ENCODE data around the gene DUSP5. TPM values are rescaled to one million over a fixed set of nuclear protein-coding genes. Genes with fewer than 3 reads are reported as not detected.
"Not testable (repeated sequence)": the region's sequence is repeated elsewhere in the genome, so short reads cannot be mapped to it uniquely, and the experiment has no call there.

Gene DUSP5
- total RNA-seq, 2 donors from 2014 or later = 7.1 to 52.2 TPM

DNA sequence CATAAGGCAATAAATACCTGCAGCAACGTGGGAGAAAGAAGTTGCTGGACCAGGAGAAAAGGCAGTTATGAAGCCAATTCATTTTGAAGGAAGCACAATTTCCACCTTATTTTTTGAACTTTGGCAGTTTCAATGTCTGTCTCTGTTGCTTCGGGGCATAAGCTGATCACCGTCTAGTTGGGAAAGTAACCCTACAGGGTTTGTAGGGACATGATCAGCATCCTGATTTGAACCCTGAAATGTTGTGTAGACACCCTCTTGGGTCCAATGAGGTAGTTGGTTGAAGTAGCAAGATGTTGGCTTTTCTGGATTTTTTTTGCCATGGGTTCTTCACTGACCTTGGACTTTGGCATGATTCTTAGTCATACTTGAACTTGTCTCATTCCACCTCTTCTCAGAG is 13.0 kb downstream of the DUSP5 start:
- ATAC-seq (no peak), DNase-seq (no peak)
- intact Hi-C loops (cut with DNase I, micrococcal nuclease) = no loop called here

GRCh38 chr10:110511734-110512449 is 14.2 kb downstream of the DUSP5 start:
- DNase-seq (no peak), ATAC-seq (no peak)
- intact Hi-C loops (cut with DNase I, micrococcal nuclease) = no loop called here

- DNase-seq (no peak), ATAC-seq (no peak)
Observed at GRCh38 chr10:110512461-110513187, 14.9 kb downstream of the DUSP5 start.

DNA sequence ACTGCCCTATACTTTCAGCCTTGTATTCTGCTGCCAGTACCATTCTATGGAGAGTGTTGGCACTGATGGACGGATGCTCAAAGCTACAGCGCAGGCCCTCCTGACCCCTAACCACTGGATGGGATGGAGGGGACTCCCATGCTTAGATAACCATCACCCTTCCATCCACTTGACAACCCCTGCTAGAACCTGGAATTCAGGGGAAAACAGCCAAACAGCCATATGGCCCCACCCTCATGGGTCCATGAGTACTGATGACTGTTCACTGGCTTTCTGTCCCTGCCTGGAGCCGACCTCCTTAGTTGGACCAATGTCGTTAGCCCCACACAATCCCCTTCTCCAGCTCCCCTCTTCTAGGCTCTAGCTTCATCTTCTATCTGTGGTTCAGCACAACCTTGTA is 16.2 kb downstream of the DUSP5 start:
- intact Hi-C loops (cut with DNase I, micrococcal nuclease) = no loop called here
- no peak for DNase-seq
- no peak for ATAC-seq

More at GRCh38 chr10:110512461-110513187, 14.9 kb downstream of the DUSP5 start:
- intact Hi-C loops (cut with DNase I, micrococcal nuclease) = no loop called here

- DNase-seq (no peak), ATAC-seq (no peak)
- intact Hi-C loops (cut with DNase I, micrococcal nuclease) = no loop called here
Observed at GRCh38 chr10:110514848-110515247, 17.1 kb downstream of the DUSP5 start.

- DNase-seq (no peak), ATAC-seq (no peak)
- intact Hi-C loops (cut with DNase I, micrococcal nuclease) = no loop called here
Observed at GRCh38 chr10:110516815-110517492, 19.2 kb downstream of the DUSP5 start.

- DNase-seq = no peak
- intact Hi-C loops (cut with DNase I, micrococcal nuclease) = no loop called here
Observed at GRCh38 chr10:110522365-110522988, 24.8 kb downstream of the DUSP5 start.

GRCh38 chr10:110523736-110524135 is 26.0 kb downstream of the DUSP5 start:
- intact Hi-C loops (cut with DNase I, micrococcal nuclease) = no loop called here
- DNase-seq (no peak), ATAC-seq (no peak)

More at GRCh38 chr10:110522365-110522988, 24.8 kb downstream of the DUSP5 start:
- ATAC-seq = peak; percentile 74

DNA sequence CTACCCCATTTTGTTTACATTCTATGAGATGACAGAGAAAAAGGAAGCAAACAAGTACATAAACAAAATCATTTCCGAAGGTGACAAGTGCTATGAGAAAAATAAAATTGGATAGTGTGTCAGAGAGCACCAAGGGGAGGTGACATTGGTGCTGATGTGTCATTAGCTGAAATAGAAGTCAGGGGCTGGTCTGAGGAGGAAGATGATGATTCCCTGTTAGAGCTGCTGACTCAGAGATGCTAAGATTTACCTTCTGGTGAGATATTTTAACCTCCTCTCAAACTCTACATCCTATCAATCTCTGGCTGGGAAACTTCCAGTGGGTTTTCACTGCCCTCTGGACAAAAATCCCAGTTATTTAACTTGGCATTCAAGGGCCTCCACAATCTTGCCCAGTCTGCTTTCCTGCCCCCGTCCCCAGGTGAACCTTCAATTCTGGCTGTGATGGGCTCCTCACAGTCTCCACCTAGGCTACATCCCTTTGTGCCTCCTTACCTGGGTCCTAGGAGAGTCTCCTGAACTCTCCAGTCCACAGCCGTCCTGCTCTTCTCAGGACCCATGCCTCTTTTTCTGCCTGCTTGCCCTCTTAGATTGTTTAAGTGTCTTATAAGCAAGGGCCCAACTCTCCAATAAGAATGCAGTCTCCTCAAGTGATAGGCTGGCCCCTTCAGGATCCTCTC is 26.6 kb downstream of the DUSP5 start:
- ATAC-seq = no peak
- intact Hi-C loops (cut with DNase I, micrococcal nuclease) = no loop called here

GRCh38 chr10:110524859-110525232 is 27.1 kb downstream of the DUSP5 start:
- intact Hi-C loops (cut with DNase I, micrococcal nuclease) = no loop called here

More for the DNA sequence above, 26.6 kb downstream of the DUSP5 start:
- no peak for DNase-seq

GRCh38 chr10:110525349-110526260 is 27.9 kb downstream of the DUSP5 start:
- intact Hi-C loops (cut with DNase I, micrococcal nuclease) = no loop called here
- ATAC-seq = no peak
- DNase-seq = no peak

More at GRCh38 chr10:110524859-110525232, 27.1 kb downstream of the DUSP5 start:
- DNase-seq = no peak
- ATAC-seq = no peak

GRCh38 chr10:110527731-110528171 is 30.0 kb downstream of the DUSP5 start:
- DNase-seq (no peak), ATAC-seq (no peak)
- intact Hi-C loops (cut with DNase I, micrococcal nuclease) = no loop called here

GRCh38 chr10:110528224-110528996 is 30.7 kb downstream of the DUSP5 start:
- ATAC-seq (no peak), DNase-seq (no peak)
- intact Hi-C loops (cut with DNase I, micrococcal nuclease) = no loop called here

DNA sequence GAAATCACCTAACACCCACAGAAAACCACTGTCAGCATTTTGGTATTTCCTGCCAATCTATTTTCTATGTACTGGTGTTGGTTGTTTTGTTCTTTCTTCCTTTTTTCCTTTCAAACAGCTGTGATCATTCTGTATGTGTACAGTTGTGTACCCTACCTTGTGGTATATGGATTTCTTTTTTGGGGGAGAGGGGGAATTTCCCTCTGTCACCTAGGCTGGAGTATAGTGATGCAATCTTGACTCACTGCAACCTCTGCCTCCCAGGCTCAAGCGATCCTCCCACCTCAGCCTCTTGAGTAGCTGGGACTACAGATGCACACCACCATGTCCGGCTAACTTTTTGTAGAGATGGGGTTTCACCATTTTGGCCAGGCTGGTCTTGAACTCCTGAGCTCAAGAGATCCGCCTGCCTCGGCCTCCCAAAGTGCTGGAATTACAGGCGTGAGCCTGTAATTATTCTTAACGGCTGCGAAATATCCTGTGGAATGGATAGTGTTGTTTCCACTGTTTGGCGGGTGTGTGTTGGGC is 31.4 kb downstream of the DUSP5 start:
- intact Hi-C loops (cut with DNase I, micrococcal nuclease); DNase-seq; ATAC-seq: not testable (repeated sequence)

GRCh38 chr10:110529596-110530011 is 31.9 kb downstream of the DUSP5 start:
- ATAC-seq = no peak
- DNase-seq = no peak
- intact Hi-C loops (cut with DNase I, micrococcal nuclease) = loop anchor here in 1 of 2 donors (10.0 kb wide), 1 partner anchor 215 kb away; no protein-coding TSS in a partner anchor

DNA sequence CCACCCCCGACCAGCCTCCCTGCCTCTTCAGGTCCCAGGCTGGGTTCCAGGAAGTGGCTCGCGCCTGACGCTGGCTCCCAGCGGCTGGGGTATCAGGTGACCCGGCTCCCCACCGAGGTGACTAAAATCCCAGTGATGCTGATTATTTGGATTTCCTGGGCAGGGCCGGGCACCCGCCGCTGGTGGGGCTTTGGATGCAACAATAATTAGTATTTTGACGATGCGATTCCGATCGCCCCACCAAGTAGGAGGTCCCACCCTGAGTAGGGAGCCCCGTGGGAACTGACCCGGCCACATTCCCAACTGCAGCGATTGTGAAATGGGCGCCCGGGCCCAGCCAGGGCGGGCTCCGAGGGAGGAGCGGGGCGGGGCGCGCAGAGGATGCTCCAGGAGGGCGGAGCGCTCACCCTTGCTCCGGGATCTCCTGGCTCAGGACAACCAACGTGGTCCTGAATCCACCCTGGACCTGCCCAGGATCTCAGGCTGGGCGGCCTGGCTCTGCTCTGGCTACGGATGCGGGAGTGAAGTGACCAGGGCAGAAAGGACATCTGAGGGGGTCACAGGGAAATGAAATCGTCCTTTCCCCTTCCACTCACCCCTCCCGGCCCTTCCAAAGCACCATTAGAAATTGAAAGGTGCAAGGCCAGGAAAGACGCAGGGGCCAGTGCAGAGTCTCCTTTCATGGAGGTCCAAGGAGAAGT is 32.6 kb downstream of the DUSP5 start:
- intact Hi-C loops (cut with DNase I, micrococcal nuclease) = loop anchor here in 1 of 2 donors (10.0 kb wide), 1 partner anchor 215 kb away; no protein-coding TSS in a partner anchor
- ATAC-seq = peak; percentile 57
- DNase-seq = peak in 1 of 2 donors; percentile 36

Measured in left colon (tissue), 2 donors.